GM19193 (cell line): ENCODE data around the gene PELI2.

Experiments used
- POLR2A ChIP-seq: IDR thresholded peaks from 4 replicates; pipeline ENCODE4 v1.6.1; 2011; ENCODE audit not compliant: insufficient read depth, insufficient read length; ENCODE audit errors: extremely low read depth

Gene PELI2

GRCh38 chr14:56334458-56334857 lies 216.2 kb downstream of the PELI2 start:
- TF ChIP-seq POLR2A: no peak

GRCh38 chr14:56338674-56339073 lies 220.5 kb downstream of the PELI2 start:
- no peak for TF ChIP-seq POLR2A

GRCh38 chr14:56339855-56340701 lies 221.9 kb downstream of the PELI2 start:
- TF ChIP-seq POLR2A: no peak

- no peak for TF ChIP-seq POLR2A
These were observed 222.7 kb downstream of the PELI2 start for GRCh38 chr14:56340932-56341331.

- no peak for TF ChIP-seq POLR2A
These were observed 223.7 kb downstream of the PELI2 start for GRCh38 chr14:56341766-56342493.

GRCh38 chr14:56342494-56342942 lies 224.3 kb downstream of the PELI2 start:
- no peak for TF ChIP-seq POLR2A

GRCh38 chr14:56349960-56350359 lies 231.7 kb downstream of the PELI2 start:
- TF ChIP-seq POLR2A: no peak
